BLaER1 treated with 17β-estradiol and CSF1 and Interleukin-3, amounts not matched to agents 10 nM and 100 nM (cell line): ENCODE measurements around the gene SERPINA4.
"Not testable (repeated sequence)": the region's sequence is repeated elsewhere in the genome, so short reads cannot be mapped to it uniquely, and the experiment has no call there.

Source experiments
- H3K27ac ChIP-seq, 11 experiments: shearing (Covaris generic); formaldehyde crosslinking; 2 replicates each; pipeline ENCODE4 v1.8.1; 2022
- H3K27me3 ChIP-seq, 11 experiments: shearing (Covaris generic); formaldehyde crosslinking; 2 replicates each; pipeline ENCODE4 v1.8.1; 2022
- H3K36me3 ChIP-seq, 11 experiments: shearing (Covaris generic); formaldehyde crosslinking; 2 replicates each; pipeline ENCODE4 v1.8.1; 2022
- H3K4me1 ChIP-seq, 10 experiments: shearing (Covaris generic); formaldehyde crosslinking; 2 replicates each; pipeline ENCODE4 v1.8.1; 2022
- H3K4me2 ChIP-seq, 11 experiments: shearing (Covaris generic); formaldehyde crosslinking; 2 replicates each; pipeline ENCODE4 v1.8.1; 2022
- H3K4me3 ChIP-seq, 10 experiments: shearing (Covaris generic); formaldehyde crosslinking; 2 replicates each; pipeline ENCODE4 v1.8.1; 2022
- H3K9ac ChIP-seq, 11 experiments: shearing (Covaris generic); formaldehyde crosslinking; 2 replicates each; pipeline ENCODE4 v1.8.1; 2022
- H3K9me3 ChIP-seq, 11 experiments: shearing (Covaris generic); formaldehyde crosslinking; replicated peaks in 1 of 11; 2 replicates each; pipeline ENCODE4 v1.8.1; 2022
- H4K20me1 ChIP-seq, 11 experiments: shearing (Covaris generic); formaldehyde crosslinking; 2 replicates each; pipeline ENCODE4 v1.8.1; 2022
- Cebpa-rat ChIP-seq, 11 experiments: shearing (Covaris generic); IDR thresholded peaks; 2 replicates each; pipeline ENCODE4 v1.8.1; 2022

The SERPINA4 gene

DNA sequence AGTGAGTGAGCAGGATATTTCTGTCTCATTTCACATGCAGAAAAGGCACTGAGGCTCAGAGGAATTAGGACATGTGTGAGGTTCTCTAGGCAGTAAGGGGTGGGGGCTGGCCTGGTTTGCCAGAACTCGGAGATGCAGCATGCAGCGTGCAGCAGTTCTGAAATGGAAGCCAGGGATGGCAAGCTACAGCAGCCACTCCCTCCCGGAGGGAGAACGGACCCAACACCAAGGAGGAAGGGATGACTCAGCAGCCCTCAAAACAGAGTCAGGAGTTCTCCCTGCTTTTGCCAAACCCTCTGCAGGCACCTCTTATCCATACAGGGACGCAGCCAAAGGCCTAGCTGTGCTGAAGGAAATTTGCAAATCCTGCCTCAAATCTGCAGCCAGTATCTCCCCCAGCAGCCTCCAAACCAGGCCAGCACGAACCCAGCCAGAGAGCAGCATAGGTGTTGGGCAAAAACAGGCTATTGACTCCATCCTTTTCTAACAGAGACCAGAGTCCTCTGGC lies 40.7 kb downstream of the SERPINA4 start:
- no peak overlapping the region for H3K4me3 ChIP-seq
- no peak for TF ChIP-seq Cebpa-rat (IDR thresholded peaks at IDR 0.05)
- H4K20me1 ChIP-seq, result no peaks in the 10 kb centered on the region
- no peaks in the 10 kb centered on the region for H3K27me3 ChIP-seq
- H3K9me3 ChIP-seq, result no peaks in the 10 kb centered on the region
- no peaks in the 10 kb centered on the region for H3K36me3 ChIP-seq
- H3K27ac ChIP-seq, result no peak overlapping the region
- H3K4me1 ChIP-seq, result peaks cover 0 to 28% (median 6%) of the 10 kb centered on the region in 10 experiments; a peak in 10 of 20 replicates
- H3K9ac ChIP-seq, result no peak overlapping the region
- peak overlapping the region in 4 of 11 experiments; percentile 20 to 62 (median 39); a peak in 5 of 22 replicates for H3K4me2 ChIP-seq

DNA sequence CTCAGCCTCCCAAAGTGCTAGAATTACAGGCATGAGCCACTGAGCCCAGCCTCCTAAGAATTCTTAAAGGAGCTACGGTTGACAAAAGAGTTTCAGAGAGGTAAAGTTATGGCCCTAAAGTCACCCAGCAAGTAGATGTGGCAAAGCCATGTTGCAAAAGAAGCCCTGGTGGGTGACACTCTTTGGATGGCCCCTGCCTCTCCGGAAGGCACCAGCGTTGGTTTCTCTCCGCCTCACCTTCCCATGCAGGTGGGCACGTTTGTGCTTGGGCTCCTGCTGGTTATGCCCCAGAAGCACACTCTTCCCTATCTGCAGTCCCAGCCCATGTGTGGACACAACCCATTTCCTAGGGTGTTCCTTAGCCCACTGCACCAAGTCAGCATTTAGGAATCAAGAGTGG lies 41.5 kb downstream of the SERPINA4 start:
- Histone ChIP-seq H3K27me3 (no peaks in the 10 kb centered on the region), H3K4me1 (peaks cover 0 to 28% (median 6%) of the 10 kb centered on the region in 10 experiments; a peak in 10 of 20 replicates), H3K4me3 (no peak overlapping the region), H3K9me3 (no peaks in the 10 kb centered on the region), H3K9ac (no peak overlapping the region), H4K20me1 (no peaks in the 10 kb centered on the region), H3K27ac (no peak overlapping the region), H3K4me2 (no peak overlapping the region), H3K36me3 (no peaks in the 10 kb centered on the region)
- TF ChIP-seq Cebpa-rat (IDR thresholded peaks at IDR 0.05), result no peak

DNA sequence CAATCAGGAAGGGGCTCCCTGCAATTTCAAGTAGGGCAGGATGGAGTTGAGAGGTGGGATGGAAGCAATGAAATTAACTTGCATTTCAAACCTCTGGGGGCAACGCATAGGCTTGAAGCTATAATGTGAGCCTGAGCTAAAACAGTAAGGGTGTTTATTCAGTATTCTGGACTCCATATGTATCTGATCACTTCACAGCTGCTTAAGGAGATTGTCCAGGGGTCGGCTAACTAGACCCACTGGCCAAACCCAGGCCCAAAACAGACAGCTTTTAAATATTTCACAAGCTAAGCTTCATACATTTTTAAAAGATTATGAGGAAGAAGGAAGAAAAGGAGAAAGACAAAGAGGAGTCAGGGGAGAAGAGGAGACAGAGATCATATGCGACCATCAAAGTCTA lies 44.1 kb downstream of the SERPINA4 start:
- Histone ChIP-seq H3K36me3 (no peaks in the 10 kb centered on the region), H3K9me3 (0 out of 22 replicates have a peak, but pooled peaks cover 0 to 4% (median 0%) of the 10 kb centered on the region in 11 experiments), H3K4me2 (no peak overlapping the region), H4K20me1 (no peaks in the 10 kb centered on the region), H3K4me3 (no peak overlapping the region), H3K27ac (no peak overlapping the region), H3K27me3 (no peaks in the 10 kb centered on the region), H3K4me1 (peaks cover 0 to 13% (median 2%) of the 10 kb centered on the region in 10 experiments; a peak in 9 of 20 replicates), H3K9ac (no peak overlapping the region)
- no peak for TF ChIP-seq Cebpa-rat (IDR thresholded peaks at IDR 0.05)

DNA sequence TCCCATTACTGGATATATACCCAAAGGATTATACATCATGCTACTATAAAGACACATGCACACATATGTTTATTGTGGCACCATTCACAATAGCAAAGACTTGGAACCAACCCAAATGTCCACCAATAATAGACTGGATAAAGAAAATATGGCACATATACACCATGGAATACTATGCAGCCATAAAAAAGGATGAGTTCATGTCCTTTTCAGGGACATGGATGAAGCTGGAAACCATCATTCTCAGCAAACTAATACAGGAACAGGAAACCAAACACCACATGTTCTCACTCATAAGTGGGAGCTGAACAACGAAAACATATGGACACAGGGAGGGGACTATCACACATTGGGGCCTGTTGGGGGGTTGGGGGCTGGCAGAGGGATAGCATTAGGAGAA lies 47.7 kb downstream of the SERPINA4 start:
- H3K9me3 ChIP-seq, H3K9ac ChIP-seq, H3K4me2 ChIP-seq, H3K27me3 ChIP-seq, H3K36me3 ChIP-seq, H4K20me1 ChIP-seq, H3K27ac ChIP-seq, H3K4me1 ChIP-seq, H3K4me3 ChIP-seq: not testable (repeated sequence)

DNA sequence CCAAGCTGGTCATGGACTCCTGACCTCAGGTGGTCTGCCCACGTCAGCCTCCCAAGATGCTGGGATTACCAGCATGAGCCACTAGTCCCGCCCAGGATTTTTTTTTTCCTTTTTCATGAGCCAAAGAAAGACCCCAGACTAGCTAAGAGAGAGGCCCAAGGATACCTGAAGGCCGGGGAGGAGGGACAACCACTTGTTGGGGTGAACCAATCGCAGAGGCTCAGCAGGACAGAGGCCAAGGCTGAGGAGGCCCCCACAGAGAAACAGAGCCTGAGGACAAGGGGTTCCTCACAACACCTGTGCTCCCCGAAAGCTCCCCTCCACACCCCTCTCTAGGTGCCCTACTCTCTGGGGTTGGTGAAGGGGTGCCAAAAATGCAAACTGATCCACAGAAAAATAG lies 49.9 kb downstream of the SERPINA4 start:
- Histone ChIP-seq H3K4me1 (peaks cover 0 to 6% (median 0%) of the 10 kb centered on the region in 10 experiments; a peak in 2 of 20 replicates), H3K36me3 (no peaks in the 10 kb centered on the region), H3K27me3 (no peaks in the 10 kb centered on the region), H3K4me3 (no peak overlapping the region), H3K27ac (no peak overlapping the region), H3K9ac (no peak overlapping the region), H3K9me3 (0 out of 22 replicates have a peak, but pooled peaks cover 0 to 4% (median 0%) of the 10 kb centered on the region in 11 experiments), H4K20me1 (no peaks in the 10 kb centered on the region), H3K4me2 (no peak overlapping the region)
- TF ChIP-seq Cebpa-rat (IDR thresholded peaks at IDR 0.05), result no peak

DNA sequence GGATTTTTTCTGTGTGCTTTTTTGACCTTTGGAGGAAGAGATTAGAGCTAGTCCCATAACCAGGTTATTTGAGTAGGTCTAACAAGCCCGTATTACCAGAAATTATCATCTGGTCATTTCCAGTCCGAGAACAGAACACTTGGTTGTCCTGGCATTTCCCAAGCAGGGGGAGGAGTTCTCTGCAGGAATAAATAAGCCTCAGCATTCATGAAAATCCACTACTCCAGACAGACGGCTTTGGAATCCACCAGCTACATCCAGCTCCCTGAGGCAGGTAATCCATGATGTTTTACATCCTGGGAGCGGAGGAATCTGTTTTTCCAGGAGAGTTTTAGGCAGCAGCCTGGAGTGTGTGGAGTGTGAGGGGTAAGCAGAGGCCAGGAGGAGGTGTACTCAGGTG lies 50.9 kb downstream of the SERPINA4 start, which contains the start of gene SERPINA3:
TSS of gene SERPINA3 (plus strand) at position 218 of the 400 bp plus-strand sequence. CDS start 2,051 bp downstream, outside the sequence.
- no peak for TF ChIP-seq Cebpa-rat (IDR thresholded peaks at IDR 0.05)
- peaks cover 0 to 6% (median 0%) of the 10 kb centered on the region in 10 experiments; a peak in 2 of 20 replicates for H3K4me1 ChIP-seq
- no peaks in the 10 kb centered on the region for H3K27me3 ChIP-seq
- no peak within 1 kb of the TSS for H3K4me3 ChIP-seq
- peaks cover 0 to 10% (median 4%) of the 10 kb centered on the region in 11 experiments; a peak in 16 of 22 replicates for H3K9me3 ChIP-seq
- H3K36me3 ChIP-seq, result no peaks in the 10 kb centered on the region
- no peak within 1 kb of the TSS for H3K9ac ChIP-seq
- peak within 1 kb of the TSS in 1 of 11 experiments; percentile 6; a peak in 1 of 22 replicates for H3K4me2 ChIP-seq
- H4K20me1 ChIP-seq, result no peaks in the 10 kb centered on the region
- H3K27ac ChIP-seq, result no peak within 1 kb of the TSS

GRCh38 chr14:94612580-94613554 lies 51.6 kb downstream of the SERPINA4 start:
- no peaks in the 10 kb centered on the region for H3K27me3 ChIP-seq
- TF ChIP-seq Cebpa-rat (IDR thresholded peaks at IDR 0.05), result no peak
- peak overlapping the region in 1 of 11 experiments; percentile 6; a peak in 1 of 22 replicates for H3K4me2 ChIP-seq
- H3K36me3 ChIP-seq, result no peaks in the 10 kb centered on the region
- H3K4me1 ChIP-seq, result peaks cover 0 to 6% (median 0%) of the 10 kb centered on the region in 10 experiments; a peak in 2 of 20 replicates
- H3K4me3 ChIP-seq, result no peak overlapping the region
- H4K20me1 ChIP-seq, result no peaks in the 10 kb centered on the region
- H3K9ac ChIP-seq, result no peak overlapping the region
- peaks cover 6 to 17% (median 11%) of the 10 kb centered on the region in 11 experiments for H3K9me3 ChIP-seq
- H3K27ac ChIP-seq, result no peak overlapping the region

- Histone ChIP-seq H3K4me1 (peaks cover 0 to 6% (median 0%) of the 10 kb centered on the region in 10 experiments; a peak in 2 of 20 replicates), H3K9me3 (peaks cover 17 to 27% (median 22%) of the 10 kb centered on the region in 11 experiments), H3K9ac (no peak overlapping the region), H3K4me2 (no peak overlapping the region), H3K4me3 (no peak overlapping the region), H4K20me1 (no peaks in the 10 kb centered on the region), H3K36me3 (no peaks in the 10 kb centered on the region), H3K27ac (no peak overlapping the region), H3K27me3 (no peaks in the 10 kb centered on the region)
- TF ChIP-seq Cebpa-rat (IDR thresholded peaks at IDR 0.05), result no peak
These were observed 52.7 kb downstream of the SERPINA4 start for GRCh38 chr14:94613720-94614644.
